NCI-H226 (cell line): ENCODE results near the gene CHST12.
"Not testable (repeated sequence)": the region's sequence is repeated elsewhere in the genome, so short reads cannot be mapped to it uniquely, and the experiment has no call there.

Experiments
- DNase-seq: peaks from one replicate; pipeline ENCODE4 v3.0.0-alpha.2; 2015

The CHST12 gene

GRCh38 chr7:2466675-2467074 is 63.3 kb downstream of the CHST12 start:
- DNase-seq: no peak

- DNase-seq: no peak
Measured at GRCh38 chr7:2468227-2468626, 64.8 kb downstream of the CHST12 start.

GRCh38 chr7:2469460-2470203 is 66.2 kb downstream of the CHST12 start:
- not testable (repeated sequence) for DNase-seq

- DNase-seq: no peak
Measured at GRCh38 chr7:2470204-2471021, 67.0 kb downstream of the CHST12 start.

- peak; percentile 51 for DNase-seq
Measured at GRCh38 chr7:2471022-2471329, 67.6 kb downstream of the CHST12 start.

- DNase-seq: no peak
Measured at GRCh38 chr7:2471396-2471795, 68.0 kb downstream of the CHST12 start.

GRCh38 chr7:2472739-2473138 is 69.3 kb downstream of the CHST12 start:
- DNase-seq: no peak

GRCh38 chr7:2473496-2474180 is 70.2 kb downstream of the CHST12 start:
- no peak for DNase-seq

GRCh38 chr7:2474224-2474623 is 70.8 kb downstream of the CHST12 start:
- no peak for DNase-seq

- no peak for DNase-seq
Measured at GRCh38 chr7:2474813-2475677, 71.6 kb downstream of the CHST12 start.

- DNase-seq: no peak
Measured at GRCh38 chr7:2475678-2476015, 72.2 kb downstream of the CHST12 start.

- no peak for DNase-seq
Measured at GRCh38 chr7:2476298-2476697, 72.9 kb downstream of the CHST12 start, which contains the start of gene GRIFIN. Gene GRIFIN, minus strand, starts transcription at chr7:2476398. Its CDS starts 15 bp downstream, at chr7:2476383.

GRCh38 chr7:2476776-2477446 is 73.5 kb downstream of the CHST12 start:
- DNase-seq: no peak

- peak; percentile 32 for DNase-seq
Measured at GRCh38 chr7:2477447-2478398, 74.3 kb downstream of the CHST12 start.

GRCh38 chr7:2478399-2478785 is 75.0 kb downstream of the CHST12 start:
- no peak for DNase-seq

GRCh38 chr7:2478800-2479199 is 75.4 kb downstream of the CHST12 start:
- DNase-seq: no peak

- no peak for DNase-seq
Measured at GRCh38 chr7:2479276-2480069, 76.1 kb downstream of the CHST12 start.

- no peak for DNase-seq
Measured at GRCh38 chr7:2480070-2480408, 76.6 kb downstream of the CHST12 start.

GRCh38 chr7:2481195-2481594 is 77.8 kb downstream of the CHST12 start:
- no peak for DNase-seq

GRCh38 chr7:2482725-2483451 is 79.5 kb downstream of the CHST12 start:
- peak; percentile 37 for DNase-seq
